HepG2 (cell line): ENCODE data around the gene AHCY. TPM values are rescaled to one million over a fixed set of nuclear protein-coding genes. Genes with fewer than 3 reads are reported as not detected.

ENCODE experiments used
- ARID5B ChIP-seq: IDR thresholded peaks from 2 replicates; pipeline ENCODE4 v1.4.0; 2020; ENCODE audit warnings: mild to moderate bottlenecking, missing genetic modification reagents
- ASH2L ChIP-seq: fragments of 300-600, 200-600 bp; sonication (generic); IDR thresholded peaks from 2 replicates; pipeline ENCODE4 v1.7.0; 2017; ENCODE audit warnings: low read depth, mild to moderate bottlenecking, moderate library complexity, mixed read lengths, low read length; ENCODE audit not compliant: insufficient read length
- DR1 ChIP-seq: sonication (generic); formaldehyde crosslinking; IDR thresholded peaks from 2 replicates; pipeline ENCODE4 v1.8.0; 2021; ENCODE audit warnings: mild to moderate bottlenecking, missing genetic modification reagents, inconsistent platforms
- FOXO1 ChIP-seq: sonication (generic); formaldehyde crosslinking; IDR thresholded peaks from 2 replicates; pipeline ENCODE4 v1.4.0; 2020; ENCODE audit warnings: missing genetic modification reagents
- KLF11 ChIP-seq: IDR thresholded peaks from 2 replicates; pipeline ENCODE4 v1.6.1; 2016; ENCODE audit warnings: missing compliant biosample characterization
- KLF12 ChIP-seq: sonication (generic); formaldehyde crosslinking; IDR thresholded peaks from 2 replicates; pipeline ENCODE4 v1.4.0; 2020; ENCODE audit warnings: missing genetic modification reagents, borderline replicate concordance
- KMT2B ChIP-seq: IDR thresholded peaks from 2 replicates; pipeline ENCODE4 v1.6.1; 2016; ENCODE audit warnings: missing genetic modification reagents, missing compliant biosample characterization
- MED13 ChIP-seq: sonication (generic); formaldehyde crosslinking; IDR thresholded peaks from 2 replicates; pipeline ENCODE4 v1.5.0; 2020; ENCODE audit warnings: missing genetic modification reagents
- NFYC ChIP-seq: IDR thresholded peaks from 2 replicates; pipeline ENCODE4 v1.6.1; 2016; ENCODE audit warnings: missing genetic modification reagents, missing compliant biosample characterization
- POLR2AphosphoS2 ChIP-seq: IDR thresholded peaks from 2 replicates; pipeline ENCODE4 v1.6.1; 2011; ENCODE audit warnings: low read depth, low read length, improper control_type of control experiment
- RFX3 ChIP-seq: IDR thresholded peaks from 2 replicates; pipeline ENCODE4 v1.6.1; 2016; ENCODE audit warnings: missing biosample characterization, missing genetic modification reagents
- SP4 ChIP-seq: sonication (generic); formaldehyde crosslinking; IDR thresholded peaks from 2 replicates; pipeline ENCODE4 v1.8.1; 2023; ENCODE audit warnings: mild to moderate bottlenecking, missing genetic modification reagents
- SRSF1 ChIP-seq: fragments of 200-400 bp; formaldehyde crosslinking; optimal IDR thresholded peaks from 2 replicates; pipeline ENCODE3; 2017; ENCODE audit warnings: mild to moderate bottlenecking, low read depth, low read length, moderate library complexity
- ZBTB20 ChIP-seq: sonication (generic); formaldehyde crosslinking; IDR thresholded peaks from 2 replicates; pipeline ENCODE4 v1.8.1; 2023; ENCODE audit warnings: missing genetic modification reagents, low read depth, mild to moderate bottlenecking, borderline replicate concordance
- ZBTB8A ChIP-seq: sonication (generic); formaldehyde crosslinking; IDR thresholded peaks from 2 replicates; pipeline ENCODE4 v1.4.0; 2020; ENCODE audit warnings: mild to moderate bottlenecking, low read depth, missing genetic modification reagents, borderline replicate concordance
- ZNF12 ChIP-seq: sonication (generic); formaldehyde crosslinking; IDR thresholded peaks from 2 replicates; pipeline ENCODE4 v1.5.0; 2020; ENCODE audit warnings: missing genetic modification reagents
- ZNF136 ChIP-seq: sonication (generic); formaldehyde crosslinking; IDR thresholded peaks from 2 replicates; pipeline ENCODE4 v1.8.1; 2022; ENCODE audit warnings: low read depth, mild to moderate bottlenecking, moderate library complexity, missing genetic modification reagents
- ZNF232 ChIP-seq: sonication (generic); formaldehyde crosslinking; IDR thresholded peaks from 2 replicates; pipeline ENCODE4 v1.4.0; 2020; ENCODE audit warnings: missing genetic modification reagents, borderline replicate concordance
- ZNF234 ChIP-seq: sonication (generic); formaldehyde crosslinking; conservative IDR thresholded peaks from 2 replicates; pipeline ENCODE4 v1.5.1; 2020; ENCODE audit warnings: mild to moderate bottlenecking, missing genetic modification reagents
- ZNF296 ChIP-seq: sonication (generic); formaldehyde crosslinking; conservative IDR thresholded peaks from 2 replicates; pipeline ENCODE4 v1.5.0; 2020; ENCODE audit warnings: mild to moderate bottlenecking, missing genetic modification reagents
- ZNF33A ChIP-seq: sonication (generic); formaldehyde crosslinking; IDR thresholded peaks from 2 replicates; pipeline ENCODE4 v1.5.1; 2020; ENCODE audit warnings: missing genetic modification reagents, mild to moderate bottlenecking, moderate library complexity, borderline replicate concordance
- ZNF432 ChIP-seq: sonication (generic); formaldehyde crosslinking; IDR thresholded peaks from 2 replicates; pipeline ENCODE4 v1.5.0; 2020; ENCODE audit warnings: missing genetic modification reagents, mild to moderate bottlenecking, borderline replicate concordance
- ZNF574 ChIP-seq: sonication (generic); formaldehyde crosslinking; IDR thresholded peaks from 2 replicates; pipeline ENCODE4 v1.4.0; 2020; ENCODE audit warnings: missing genetic modification reagents
- ZNF879 ChIP-seq: sonication (generic); formaldehyde crosslinking; IDR thresholded peaks from 2 replicates; pipeline ENCODE4 v1.8.1; 2023; ENCODE audit warnings: missing genetic modification reagents
- ZSCAN21 ChIP-seq: sonication (generic); formaldehyde crosslinking; IDR thresholded peaks from 2 replicates; pipeline ENCODE4 v1.8.0; 2022; ENCODE audit warnings: mild to moderate bottlenecking, missing genetic modification reagents, moderate library complexity, borderline replicate concordance
- polyA plus RNA-seq, 8 experiments: library from polyadenylated mRNA; depleted of rRNA in 3 of 8; stranded (reverse) in 7 of 8; unstranded in 1 of 8; fragments of >200 nt; fragmentation: Illumina TruSeq in 4 of 8; extraction: Trizol in 4 of 8; gene quantifications; 2 replicates each; pipeline versions ENCODE4 v1.2.1 to v1.2.3, GENCODE V29; 2011 to 2016; ENCODE audit warnings: low read depth in 4 of 8, missing spikeins in 1 of 8, mixed read lengths in 1 of 8; ENCODE audit not compliant: insufficient read depth in 1 of 8
- total RNA-seq, 5 experiments: library from RNA; depleted of rRNA; stranded (reverse); fragments of >200 nt; fragmentation: Illumina TruSeq; extraction: Trizol; gene quantifications; 2 replicates each; pipeline ENCODE4 v1.2.3, GENCODE V29; 2016; ENCODE audit warnings: low read depth in 1 of 5

The AHCY gene
- total and polyA plus RNA-seq, 2 of the 13 experiments (the other 11 are each of a cell fraction or from before 2014, with no cell fraction given), result 407 to 419 TPM

DNA sequence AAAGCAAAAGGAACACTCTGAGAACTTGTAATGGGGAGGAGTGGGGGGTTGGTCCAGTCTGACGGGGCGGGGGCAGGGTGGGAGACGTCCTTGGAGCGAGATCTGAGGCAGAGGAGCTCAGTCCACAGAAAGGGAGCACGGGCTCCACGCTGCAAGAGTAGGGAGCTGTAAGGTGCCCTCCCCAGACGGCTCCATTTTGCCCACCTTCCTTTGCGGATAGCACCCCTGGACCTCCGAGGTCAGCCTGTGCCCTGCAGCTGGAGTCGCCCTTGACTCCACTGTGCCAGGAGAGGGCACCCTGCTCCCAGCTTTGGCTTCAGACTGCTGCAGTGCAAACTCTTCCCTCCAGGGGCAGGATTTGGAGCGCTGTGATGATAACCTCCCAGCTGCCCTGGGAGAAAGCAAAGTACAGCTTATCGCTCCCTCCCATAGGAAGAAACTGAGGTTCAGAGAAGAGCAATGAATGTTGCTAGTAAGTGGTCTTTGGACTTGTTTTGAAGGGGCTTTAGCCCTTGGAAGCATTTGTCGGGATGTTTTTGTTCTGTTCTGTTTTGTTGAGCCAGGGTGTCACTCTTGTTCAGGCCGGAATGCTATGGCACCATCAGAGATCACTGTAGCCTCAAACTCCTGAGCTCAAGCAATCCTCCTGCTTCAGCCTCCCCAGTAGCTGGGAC, 9.5 kb upstream of the AHCY start (continued):
- TF ChIP-seq ZBTB8A (CRISPR knock-in tag), result no peak
- TF ChIP-seq KLF11 (CRISPR knock-in tag), result peak; percentile 88
- TF ChIP-seq ZSCAN21, result no peak; the same call in 1 of the 2 replicates
- peak; percentile 82 for TF ChIP-seq ZNF574
- peak; percentile 43; the same call in 1 of the 2 replicates for TF ChIP-seq ZNF12
- TF ChIP-seq ASH2L, result peak; percentile 54
- no peak for TF ChIP-seq ZNF234 (CRISPR knock-in tag)
- TF ChIP-seq KMT2B, result peak; percentile 69; the same call in 1 of the 2 replicates
- TF ChIP-seq ZNF232 (CRISPR knock-in tag), result peak; percentile 63; the same call in 1 of the 2 replicates
- no peak for TF ChIP-seq ZNF879 (CRISPR knock-in tag)
- TF ChIP-seq ZNF432 (CRISPR knock-in tag), result no peak
- no peak; the same call in 1 of the 2 replicates for TF ChIP-seq RFX3 (CRISPR knock-in tag)
- TF ChIP-seq MED13 (CRISPR knock-in tag), result no peak
- TF ChIP-seq ARID5B (CRISPR knock-in tag), result peak; percentile 87
- TF ChIP-seq SP4 (CRISPR knock-in tag), result peak; percentile 78; the same call in 1 of the 2 replicates
- TF ChIP-seq DR1 (CRISPR knock-in tag), result no peak; the same call in 1 of the 2 replicates
- peak; percentile 88 for TF ChIP-seq FOXO1 (CRISPR knock-in tag)
- no peak for TF ChIP-seq SRSF1
- TF ChIP-seq ZBTB20, result peak; percentile 58; the same call in 1 of the 2 replicates
- TF ChIP-seq POLR2AphosphoS2, result no peak
- TF ChIP-seq ZNF33A (CRISPR knock-in tag), result no peak
- no peak for TF ChIP-seq ZNF296
- TF ChIP-seq NFYC (CRISPR knock-in tag), result no peak; the same call in 1 of the 2 replicates
- 0 out of 2 replicates have a peak, but pooled peaks have one; percentile 11 for TF ChIP-seq KLF12 (CRISPR knock-in tag)
- peak; percentile 89 for TF ChIP-seq ZNF136 (CRISPR knock-in tag)
